GDM1 (cell line): ENCODE data around the gene MYO1D.
"Not testable (repeated sequence)": the region's sequence is repeated elsewhere in the genome, so short reads cannot be mapped to it uniquely, and the experiment has no call there.

Experiments
- DNase-seq: peaks from one replicate; lab custom pipeline; 2025; lab: John Stamatoyannopoulos, UW

The MYO1D gene

GRCh38 chr17:32731556-32732295, 145.2 kb downstream of the MYO1D start:
- DNase-seq, result no peak

DNA sequence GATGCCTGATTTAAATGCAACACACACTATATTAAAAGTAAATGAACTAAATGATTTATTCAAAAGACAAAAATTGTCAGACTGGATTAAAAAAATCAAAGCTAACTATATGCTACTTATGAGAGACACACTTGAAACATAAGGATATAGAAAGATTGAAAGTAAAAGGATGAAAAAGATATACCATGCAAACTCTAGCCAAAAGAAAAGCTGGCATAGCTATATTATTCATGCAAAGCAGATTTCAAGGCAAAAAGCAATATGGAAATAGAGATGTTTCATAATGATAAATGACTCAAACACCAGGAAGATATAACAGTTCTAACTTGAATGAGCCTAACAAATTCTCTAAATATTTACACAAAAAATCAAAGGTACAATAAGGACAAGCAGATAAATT, 149.2 kb downstream of the MYO1D start:
- no peak for DNase-seq

GRCh38 chr17:32725697-32726096, 151.2 kb downstream of the MYO1D start:
- DNase-seq, result no peak

GRCh38 chr17:32723310-32723955, 153.5 kb downstream of the MYO1D start:
- DNase-seq, result no peak

GRCh38 chr17:32722733-32723132, 154.2 kb downstream of the MYO1D start:
- DNase-seq, result no peak

DNA sequence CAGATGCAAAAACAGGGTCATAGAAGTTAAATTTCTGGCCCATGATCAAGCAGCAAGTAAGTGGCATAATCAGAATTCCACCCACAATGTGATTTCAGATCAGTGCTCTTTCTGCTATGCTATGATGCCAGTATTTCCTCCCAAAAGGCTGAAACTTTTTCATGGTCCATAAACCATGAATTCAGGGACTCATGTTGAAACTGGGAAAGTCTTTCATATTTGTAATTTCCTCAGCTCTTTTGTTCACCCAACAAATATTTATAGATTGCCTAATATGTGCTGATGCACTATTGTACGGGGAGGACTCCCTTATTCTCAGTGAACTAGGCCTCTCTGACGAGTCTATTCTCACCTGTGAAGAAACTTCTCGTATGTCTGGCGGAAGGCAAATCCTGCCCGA, 156.3 kb downstream of the MYO1D start:
- no peak for DNase-seq

- no peak for DNase-seq
Observed at GRCh38 chr17:32719689-32720088, 157.2 kb downstream of the MYO1D start.

DNA sequence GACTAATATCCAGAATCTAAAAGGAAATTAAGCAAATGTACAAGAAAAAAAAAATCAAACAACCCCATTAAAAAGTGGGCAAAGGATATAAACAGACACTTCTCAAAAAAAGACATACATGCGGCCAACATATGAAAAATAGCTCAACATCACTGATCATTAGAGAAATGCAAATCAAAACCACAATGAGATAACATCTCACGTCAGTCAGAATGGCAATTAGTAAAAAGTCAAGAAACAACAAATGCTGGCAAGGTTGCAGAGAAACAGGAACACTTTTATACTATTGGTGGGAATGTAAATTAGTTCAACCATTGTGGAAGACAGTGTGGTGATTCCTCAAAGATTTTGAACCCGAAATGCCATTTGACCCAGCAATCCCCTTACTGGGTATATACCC, 162.0 kb downstream of the MYO1D start:
- DNase-seq, result not testable (repeated sequence)

DNA sequence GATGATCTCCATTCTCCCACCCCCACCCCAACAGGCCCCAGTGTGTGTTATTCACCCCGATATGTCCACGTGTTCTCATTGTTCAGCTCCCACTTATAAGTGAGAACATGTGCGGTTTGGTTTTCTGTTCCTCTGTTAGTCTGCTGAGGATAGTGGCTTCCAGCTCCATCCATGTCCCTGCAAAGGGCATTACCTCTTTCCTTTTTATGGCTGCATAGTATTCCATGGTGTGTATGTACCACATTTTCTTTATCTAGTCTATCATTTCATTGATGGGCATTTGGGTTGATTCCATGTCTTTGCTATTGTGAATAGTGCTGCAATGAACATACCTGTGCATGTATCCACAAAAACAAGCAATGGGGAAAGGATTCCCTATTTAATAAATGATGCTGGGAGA, 162.7 kb downstream of the MYO1D start:
- not testable (repeated sequence) for DNase-seq

- DNase-seq, result no peak
Observed at GRCh38 chr17:32713081-32713480, 163.8 kb downstream of the MYO1D start.

DNA sequence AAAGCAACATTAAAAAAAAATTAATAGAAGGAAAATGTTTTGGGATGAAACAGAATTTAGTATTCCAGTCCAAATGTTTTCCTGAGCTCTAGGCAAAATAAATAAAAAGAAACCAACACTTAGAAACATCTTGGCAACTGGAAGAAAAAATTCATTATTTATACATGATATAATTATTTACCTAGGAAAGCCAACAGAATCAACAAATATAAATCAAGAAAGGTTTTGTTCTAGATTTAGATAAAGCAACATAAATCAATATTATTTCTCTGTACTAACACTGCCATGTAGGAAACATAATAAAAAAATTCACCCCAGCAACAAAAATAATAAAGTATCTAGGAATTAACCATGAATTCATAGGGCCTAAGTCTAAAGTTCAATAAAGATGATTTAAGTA, 167.4 kb downstream of the MYO1D start:
- no peak for DNase-seq

- DNase-seq, result no peak
Observed at GRCh38 chr17:32701871-32702270, 175.1 kb downstream of the MYO1D start.

GRCh38 chr17:32699247-32699646, 177.7 kb downstream of the MYO1D start:
- no peak for DNase-seq

GRCh38 chr17:32697728-32698625, 178.9 kb downstream of the MYO1D start:
- no peak for DNase-seq

- DNase-seq, result no peak
Observed at GRCh38 chr17:32696426-32696825, 180.5 kb downstream of the MYO1D start.

DNA sequence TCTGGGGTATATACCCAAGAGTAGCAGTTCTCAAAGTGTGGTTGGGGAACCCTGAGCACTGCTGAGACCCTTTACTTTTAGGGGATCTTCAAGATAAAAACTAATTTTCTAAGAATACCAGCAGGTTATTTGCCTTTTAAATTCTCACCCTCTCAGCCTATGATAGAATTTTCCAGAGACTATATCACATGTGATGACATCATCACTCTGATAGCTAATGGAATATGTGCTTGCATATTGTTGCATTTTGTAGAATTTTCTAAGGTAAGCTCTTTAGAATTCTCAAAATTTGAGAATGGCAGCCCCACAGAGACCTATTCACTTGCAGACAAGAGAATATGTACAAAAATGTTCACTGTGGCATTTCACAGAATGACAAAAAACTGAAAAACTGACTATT, 181.1 kb downstream of the MYO1D start:
- DNase-seq, result no peak

GRCh38 chr17:32693194-32693897, 183.6 kb downstream of the MYO1D start:
- DNase-seq, result no peak

DNA sequence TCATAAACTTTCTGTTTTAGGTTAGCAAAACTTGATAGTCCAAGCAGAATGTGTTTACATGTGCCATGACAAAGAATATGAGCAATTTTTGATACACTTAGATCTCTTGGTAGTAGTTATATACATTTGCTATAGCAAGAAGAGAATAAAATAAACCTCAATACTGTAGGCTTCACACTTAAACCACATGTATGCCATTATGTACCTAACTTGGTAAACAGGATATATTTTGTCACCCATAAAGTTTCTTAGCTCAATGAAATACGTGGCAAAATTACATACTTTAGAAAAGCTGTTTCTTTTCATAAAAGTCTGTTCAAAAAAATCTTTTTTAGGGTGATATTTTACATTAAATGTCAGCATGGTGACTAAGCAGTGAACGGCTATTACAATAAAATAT, 184.7 kb downstream of the MYO1D start:
- DNase-seq, result no peak

DNA sequence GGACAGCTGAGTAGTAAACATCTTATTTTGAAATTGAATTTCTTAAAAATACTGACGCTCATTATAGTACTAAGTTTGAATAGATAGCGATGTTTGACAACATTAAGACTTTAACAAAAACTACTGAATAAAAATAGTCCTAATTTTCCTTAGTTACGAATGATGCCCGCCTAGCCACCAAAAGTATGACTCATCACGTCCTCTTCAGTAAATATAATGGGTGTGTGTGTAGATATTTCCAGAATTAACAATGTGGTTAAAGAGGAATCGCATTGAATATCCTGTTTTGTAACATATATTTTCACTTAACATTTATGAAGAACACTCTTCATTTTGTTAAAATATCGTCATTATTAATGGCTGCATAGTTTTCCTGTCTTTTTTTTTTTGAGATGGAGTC, 187.6 kb downstream of the MYO1D start:
- DNase-seq, result no peak

- no peak for DNase-seq
Observed at GRCh38 chr17:32688221-32688620, 188.7 kb downstream of the MYO1D start.

- DNase-seq, result no peak
Observed at GRCh38 chr17:32684087-32684958, 192.6 kb downstream of the MYO1D start.
